NOMO-1 treated with DMSO at 0.1 percent for 48 hours (cell line): ENCODE data around the gene HJV.
"Not testable (repeated sequence)": the region's sequence is repeated elsewhere in the genome, so short reads cannot be mapped to it uniquely, and the experiment has no call there.

Experiments used
- DNase-seq: peaks from one replicate; lab custom pipeline; 2025; ENCODE audit not compliant: unreplicated experiment; lab: John Stamatoyannopoulos, UW

HJV gene

GRCh38 chr1:146021622-146022402 lies at the start of gene HJV:
HJV (minus strand) TSS chr1:146021735; CDS start chr1:146020231, 1,504 bp downstream.
- DNase-seq, result no peak

DNA sequence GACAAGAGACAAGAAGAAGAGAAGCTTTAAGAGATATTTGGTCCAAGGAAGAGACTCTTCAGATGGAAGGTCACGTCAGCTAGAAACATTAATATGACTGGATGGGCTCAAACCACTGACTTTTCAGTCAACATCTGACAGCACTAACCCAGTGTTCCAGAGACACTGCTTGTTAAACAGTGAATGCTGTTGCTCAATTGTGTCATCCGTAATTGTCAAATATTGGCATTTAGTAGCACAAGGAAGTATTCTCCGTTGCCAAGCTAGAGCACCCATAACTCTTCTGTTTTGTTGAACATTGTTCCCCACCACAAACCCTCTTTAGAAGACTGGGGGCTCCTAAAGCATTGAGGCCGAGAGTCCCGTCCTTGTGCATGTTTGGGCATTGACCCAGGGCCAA lies 37.6 kb upstream of the HJV start:
- DNase-seq, result not testable (repeated sequence)

- DNase-seq, result peak; percentile 62
Measured at GRCh38 chr1:146051852-146052676, 30.5 kb upstream of the HJV start.

GRCh38 chr1:146051452-146051851 lies 29.9 kb upstream of the HJV start:
- no peak for DNase-seq

- DNase-seq, result not testable (repeated sequence)
Measured at GRCh38 chr1:146050652-146050963, 29.1 kb upstream of the HJV start.

DNA sequence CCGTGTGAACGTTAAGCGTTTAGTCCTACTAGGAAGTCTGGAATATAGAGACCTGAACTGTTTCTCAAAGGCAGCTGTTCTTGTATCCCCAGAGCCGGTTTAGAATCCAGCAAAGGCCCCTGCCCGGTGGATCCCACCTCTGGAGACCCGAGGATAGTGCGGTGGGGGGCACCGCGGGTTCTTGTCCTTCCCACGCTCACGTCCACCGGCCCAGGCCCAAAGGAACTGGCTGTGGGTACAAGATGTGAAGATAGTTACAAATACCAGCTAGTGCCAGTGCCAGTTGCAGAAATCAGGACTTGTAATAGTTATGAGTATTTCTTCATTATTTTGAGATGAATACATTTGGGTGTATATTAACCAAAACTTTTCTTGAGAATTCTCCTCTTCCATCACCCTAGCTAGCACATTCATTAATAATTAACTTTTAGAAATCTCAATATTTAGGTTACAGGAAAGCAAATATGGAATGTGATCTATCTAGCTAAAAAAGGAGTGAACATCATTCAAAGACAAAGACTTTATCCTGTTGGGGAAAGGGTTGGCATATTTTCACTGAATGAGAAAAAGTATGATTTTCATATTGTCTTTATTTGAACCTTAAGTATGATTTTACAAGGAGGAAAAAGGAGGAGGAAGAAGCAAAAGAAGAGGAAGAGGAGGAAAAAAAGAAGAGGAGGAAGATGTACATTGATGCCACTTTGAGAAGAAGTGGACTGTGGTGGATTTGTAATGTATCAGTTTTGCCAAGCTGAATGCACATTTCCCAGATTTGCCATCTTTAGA lies 28.5 kb upstream of the HJV start:
- not testable (repeated sequence) for DNase-seq

- DNase-seq, result no peak
Measured at GRCh38 chr1:146049436-146049835, 27.9 kb upstream of the HJV start.

DNA sequence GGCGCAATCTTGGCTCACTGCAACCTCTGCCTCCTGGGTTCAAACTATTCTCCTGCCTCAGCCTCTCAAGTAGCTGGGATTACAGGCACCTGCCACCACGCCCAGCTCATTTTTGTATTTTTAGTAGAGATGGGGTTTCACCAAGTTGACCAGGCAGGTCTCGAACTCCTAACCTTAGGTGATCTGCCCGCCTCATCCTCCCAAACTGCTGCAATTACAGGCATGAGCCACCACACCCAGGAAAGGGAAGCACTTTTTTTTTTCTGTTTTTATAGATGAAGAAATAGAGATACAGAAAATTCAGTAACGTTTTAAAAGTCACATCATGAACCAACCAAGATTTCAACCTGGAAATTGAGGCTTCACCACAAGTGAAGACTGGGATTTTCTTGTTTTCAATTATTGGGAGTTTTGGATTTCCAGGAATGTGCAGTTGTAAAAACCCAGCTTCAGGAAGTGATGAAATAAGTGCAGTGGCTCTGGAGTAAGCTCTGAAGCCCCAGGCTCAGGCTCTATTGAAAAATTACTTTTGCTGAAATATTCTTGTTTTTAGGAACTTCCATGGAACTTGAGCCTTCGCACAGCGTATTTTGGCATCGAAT lies 27.1 kb upstream of the HJV start:
- DNase-seq, result peak; percentile 9

- no peak for DNase-seq
Measured at GRCh38 chr1:146046664-146047063, 25.1 kb upstream of the HJV start.

DNA sequence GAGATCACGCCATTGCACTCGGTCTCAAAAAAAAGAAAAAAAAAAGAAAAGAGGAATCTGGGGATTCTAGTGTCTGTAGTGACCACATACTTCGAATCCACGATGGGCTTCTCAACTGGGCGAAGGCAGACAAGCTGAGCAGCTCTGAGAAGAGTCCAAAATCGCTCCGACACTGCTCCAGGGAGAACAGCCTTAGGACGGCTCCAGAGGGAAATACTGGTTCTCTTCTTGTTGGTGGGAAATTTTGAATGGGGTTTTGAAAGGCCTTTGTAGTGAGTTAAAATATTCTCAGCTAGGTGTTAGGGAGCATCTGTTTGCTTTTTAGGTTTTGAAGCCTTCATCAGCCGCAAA lies 18.3 kb upstream of the HJV start:
- no peak for DNase-seq

GRCh38 chr1:146036965-146037646 lies 15.6 kb upstream of the HJV start:
- DNase-seq, result peak; percentile 73

DNA sequence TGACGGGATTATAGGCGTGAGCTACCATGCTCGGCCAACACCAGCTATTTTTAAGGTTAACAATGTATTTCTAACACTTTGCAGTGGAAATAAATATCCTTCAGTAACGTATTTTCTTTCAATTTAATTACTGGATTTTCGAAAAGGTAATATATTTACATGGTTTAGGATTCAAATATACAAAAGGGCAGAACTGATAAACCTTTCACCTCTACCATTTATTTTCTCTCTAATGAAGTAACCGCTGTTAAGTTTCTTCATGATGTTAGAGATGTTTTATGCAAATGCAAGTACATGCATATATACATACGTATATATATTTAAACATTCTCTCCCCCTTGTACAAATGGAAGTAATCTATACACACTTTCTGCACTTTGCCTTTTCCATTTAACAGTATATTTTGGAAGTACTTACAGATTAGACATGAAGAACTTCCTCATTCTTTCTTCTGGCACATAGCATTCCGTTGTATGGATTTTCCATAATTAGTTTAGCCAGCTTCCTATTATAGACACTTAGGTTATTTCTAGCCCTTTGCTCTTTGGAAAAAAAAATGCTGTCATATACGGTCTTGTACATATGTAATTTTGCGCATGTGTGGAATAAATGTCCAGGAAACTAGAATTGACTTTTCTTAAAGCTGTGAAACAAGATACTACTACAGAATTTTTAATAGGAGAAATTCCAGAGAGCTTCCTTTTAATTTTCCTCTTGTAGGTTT lies 14.9 kb upstream of the HJV start:
- no peak for DNase-seq

DNA sequence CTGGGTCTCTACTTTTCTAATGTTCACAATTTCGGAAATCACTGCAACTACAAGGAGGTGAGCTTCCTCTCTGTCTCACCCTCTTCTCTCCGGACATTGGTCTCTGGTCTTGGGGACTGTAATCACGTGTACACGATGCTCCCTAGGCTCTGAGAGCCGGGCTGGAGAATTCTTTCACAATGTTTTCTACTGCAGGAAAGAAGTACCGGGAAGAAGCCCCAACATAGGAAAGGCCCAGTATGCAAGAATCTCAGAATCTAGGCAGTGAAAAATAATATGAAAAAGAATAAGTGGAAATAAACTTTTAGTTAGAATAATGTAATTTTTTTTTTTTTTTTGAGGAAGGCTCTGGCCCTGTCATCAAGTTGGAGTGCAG lies 13.5 kb upstream of the HJV start:
- peak; percentile 60 for DNase-seq

DNA sequence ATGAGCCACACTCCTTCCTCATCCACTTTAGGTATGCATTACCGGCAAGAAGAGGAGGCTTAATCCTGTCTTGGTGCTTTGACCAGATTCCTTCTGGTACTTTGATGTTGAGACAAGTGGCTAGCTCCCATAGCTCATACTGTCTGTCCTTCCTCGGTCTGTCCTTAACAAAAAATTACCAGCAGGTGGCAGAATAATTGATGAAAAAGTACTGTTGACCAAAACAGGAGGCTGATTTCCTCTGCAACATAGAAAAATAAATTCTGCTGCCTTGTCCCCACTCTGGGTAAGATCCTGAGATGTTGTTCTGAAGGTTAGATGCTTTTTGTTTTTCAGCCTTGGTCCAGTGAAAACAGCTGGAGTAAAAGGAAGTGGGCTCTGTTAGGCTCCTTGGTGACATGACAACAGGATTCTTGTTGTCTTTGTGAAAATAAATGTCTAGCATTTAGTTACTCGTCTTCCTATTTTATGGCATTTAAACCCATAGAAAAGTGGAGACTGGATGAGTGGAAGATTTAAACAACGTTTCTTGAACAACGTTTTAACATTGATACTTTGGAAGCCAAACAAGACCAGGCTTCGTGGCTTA lies 11.2 kb upstream of the HJV start:
- peak; percentile 55 for DNase-seq

- DNase-seq, result no peak
Measured at GRCh38 chr1:146031476-146031875, 9.9 kb upstream of the HJV start.

DNA sequence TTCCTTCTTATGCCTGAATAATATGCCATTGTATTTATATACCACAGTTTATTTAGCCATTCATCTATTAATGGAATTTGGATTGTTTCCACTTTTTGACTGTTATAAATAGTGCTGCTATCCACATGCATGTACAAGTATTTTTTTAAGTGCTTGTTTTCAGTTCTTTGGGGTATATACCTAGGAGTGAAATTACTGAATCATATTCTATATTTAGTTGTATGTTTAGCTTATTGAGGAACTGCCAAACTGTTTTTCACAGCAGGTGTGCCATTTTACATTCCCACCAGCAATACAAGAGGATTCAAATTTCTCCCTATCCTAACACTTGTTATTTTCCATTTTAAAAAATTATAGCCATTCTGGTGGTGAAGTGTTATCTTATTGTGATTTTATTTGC lies 7.6 kb upstream of the HJV start:
- DNase-seq, result no peak

- not testable (repeated sequence) for DNase-seq
Measured at GRCh38 chr1:146026650-146027049, 5.1 kb upstream of the HJV start.

- not testable (repeated sequence) for DNase-seq
Measured at GRCh38 chr1:146025787-146026495, 4.4 kb upstream of the HJV start.
